Ishikawa (cell line): ENCODE data around the gene FLT3LG.

Experiments used
- CEBPB ChIP-seq: IDR thresholded peaks from 2 replicates; pipeline ENCODE4 v1.6.1; 2012
- CREB1 ChIP-seq: IDR thresholded peaks from 2 replicates; pipeline ENCODE4 v1.6.1; 2012; ENCODE audit warnings: low read depth
- EGR1 ChIP-seq: IDR thresholded peaks from 2 replicates; pipeline ENCODE4 v1.6.1; 2012
- EP300 ChIP-seq: IDR thresholded peaks from 2 replicates; pipeline ENCODE4 v1.6.1; 2012; ENCODE audit warnings: borderline replicate concordance
- FOXM1 ChIP-seq: IDR thresholded peaks from 2 replicates; pipeline ENCODE4 v1.6.1; 2012; ENCODE audit warnings: low read depth, borderline replicate concordance
- NFIC ChIP-seq: IDR thresholded peaks from 2 replicates; pipeline ENCODE4 v1.6.1; 2012
- RAD21 ChIP-seq: IDR thresholded peaks from 2 replicates; pipeline ENCODE4 v1.6.1; 2012; ENCODE audit warnings: low read depth
- TAF1 ChIP-seq: IDR thresholded peaks from 2 replicates; pipeline ENCODE4 v1.6.1; 2012; ENCODE audit warnings: low read depth, mild to moderate bottlenecking
- TCF12 ChIP-seq: IDR thresholded peaks from 2 replicates; pipeline ENCODE4 v1.6.1; 2012; ENCODE audit warnings: low read depth
- TEAD4 ChIP-seq: IDR thresholded peaks from 2 replicates; pipeline ENCODE4 v1.6.1; 2012
- YY1 ChIP-seq: IDR thresholded peaks from 2 replicates; pipeline ENCODE4 v1.6.1; 2012; ENCODE audit warnings: low read depth
- ZBTB7A ChIP-seq: IDR thresholded peaks from 2 replicates; pipeline ENCODE4 v1.6.1; 2012; ENCODE audit warnings: low read depth
- TF ChIP-seq, protein P1 (sequence below): IDR thresholded peaks from 2 replicates; pipeline ENCODE4 v1.6.1; 2012
- TF ChIP-seq, protein P2 (sequence below): IDR thresholded peaks from 2 replicates; pipeline ENCODE4 v1.6.1; 2012
- TF ChIP-seq, protein P3 (sequence below): IDR thresholded peaks from 2 replicates; pipeline ENCODE4 v1.6.1; 2012; ENCODE audit warnings: low read depth, mild to moderate bottlenecking

FLT3LG gene

DNA sequence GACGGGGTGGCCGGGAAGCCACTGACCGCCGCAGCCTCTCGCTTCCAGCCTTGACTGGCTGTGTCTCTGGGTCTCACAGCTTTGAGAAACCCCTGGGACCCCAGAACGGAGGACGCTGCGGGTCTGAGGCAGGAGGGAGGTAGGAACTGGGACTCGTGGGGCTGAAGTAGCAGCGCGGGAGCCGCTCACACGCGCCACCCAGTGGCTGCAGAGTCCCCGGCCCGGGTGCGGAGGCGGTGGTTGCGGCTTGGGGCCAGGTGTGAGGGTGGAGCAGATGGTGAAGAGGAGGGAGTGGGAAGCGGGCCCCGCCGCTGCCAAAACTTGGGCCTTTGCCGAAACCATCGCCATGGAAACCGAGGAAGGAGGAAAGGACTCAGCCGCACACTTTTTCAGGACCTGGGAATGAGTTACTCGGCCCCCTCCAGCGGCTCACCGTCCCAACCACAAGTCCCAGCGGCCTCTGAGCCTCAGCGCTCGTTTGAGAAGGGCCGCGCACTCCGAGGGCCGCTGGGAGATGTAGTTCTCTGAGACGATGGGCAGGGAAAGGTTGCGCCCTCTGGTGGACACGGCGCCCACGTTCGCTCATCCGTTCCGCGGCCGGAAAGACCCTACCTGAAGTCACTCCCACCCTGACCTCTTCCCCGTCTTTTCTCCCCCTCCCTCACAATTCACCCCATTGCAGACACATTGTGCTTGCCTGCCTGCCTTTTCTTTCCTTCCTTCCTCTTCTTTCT lies 30.5 kb upstream of the FLT3LG start:
- TF ChIP-seq, protein P1, sequence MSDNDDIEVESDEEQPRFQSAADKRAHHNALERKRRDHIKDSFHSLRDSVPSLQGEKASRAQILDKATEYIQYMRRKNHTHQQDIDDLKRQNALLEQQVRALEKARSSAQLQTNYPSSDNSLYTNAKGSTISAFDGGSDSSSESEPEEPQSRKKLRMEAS: peak; percentile 30; the same call in 1 of the 2 replicates
- peak; percentile 21; the same call in 1 of the 2 replicates for TF ChIP-seq NFIC
- TF ChIP-seq TCF12: no peak
- TF ChIP-seq YY1: 0 out of 2 replicates have a peak, but pooled peaks have one; percentile 57
- TF ChIP-seq, protein P2, sequence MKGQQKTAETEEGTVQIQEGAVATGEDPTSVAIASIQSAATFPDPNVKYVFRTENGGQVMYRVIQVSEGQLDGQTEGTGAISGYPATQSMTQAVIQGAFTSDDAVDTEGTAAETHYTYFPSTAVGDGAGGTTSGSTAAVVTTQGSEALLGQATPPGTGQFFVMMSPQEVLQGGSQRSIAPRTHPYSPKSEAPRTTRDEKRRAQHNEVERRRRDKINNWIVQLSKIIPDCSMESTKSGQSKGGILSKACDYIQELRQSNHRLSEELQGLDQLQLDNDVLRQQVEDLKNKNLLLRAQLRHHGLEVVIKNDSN: 0 out of 2 replicates have a peak, but pooled peaks have one; percentile 20
- peak; percentile 96 for TF ChIP-seq EGR1
- TF ChIP-seq CEBPB: no peak
- peak; percentile 81 for TF ChIP-seq RAD21
- TF ChIP-seq EP300: no peak
- no peak for TF ChIP-seq TEAD4
- TF ChIP-seq ZBTB7A: peak; percentile 93
- no peak for TF ChIP-seq TAF1
- TF ChIP-seq FOXM1: no peak
- TF ChIP-seq, protein P3, sequence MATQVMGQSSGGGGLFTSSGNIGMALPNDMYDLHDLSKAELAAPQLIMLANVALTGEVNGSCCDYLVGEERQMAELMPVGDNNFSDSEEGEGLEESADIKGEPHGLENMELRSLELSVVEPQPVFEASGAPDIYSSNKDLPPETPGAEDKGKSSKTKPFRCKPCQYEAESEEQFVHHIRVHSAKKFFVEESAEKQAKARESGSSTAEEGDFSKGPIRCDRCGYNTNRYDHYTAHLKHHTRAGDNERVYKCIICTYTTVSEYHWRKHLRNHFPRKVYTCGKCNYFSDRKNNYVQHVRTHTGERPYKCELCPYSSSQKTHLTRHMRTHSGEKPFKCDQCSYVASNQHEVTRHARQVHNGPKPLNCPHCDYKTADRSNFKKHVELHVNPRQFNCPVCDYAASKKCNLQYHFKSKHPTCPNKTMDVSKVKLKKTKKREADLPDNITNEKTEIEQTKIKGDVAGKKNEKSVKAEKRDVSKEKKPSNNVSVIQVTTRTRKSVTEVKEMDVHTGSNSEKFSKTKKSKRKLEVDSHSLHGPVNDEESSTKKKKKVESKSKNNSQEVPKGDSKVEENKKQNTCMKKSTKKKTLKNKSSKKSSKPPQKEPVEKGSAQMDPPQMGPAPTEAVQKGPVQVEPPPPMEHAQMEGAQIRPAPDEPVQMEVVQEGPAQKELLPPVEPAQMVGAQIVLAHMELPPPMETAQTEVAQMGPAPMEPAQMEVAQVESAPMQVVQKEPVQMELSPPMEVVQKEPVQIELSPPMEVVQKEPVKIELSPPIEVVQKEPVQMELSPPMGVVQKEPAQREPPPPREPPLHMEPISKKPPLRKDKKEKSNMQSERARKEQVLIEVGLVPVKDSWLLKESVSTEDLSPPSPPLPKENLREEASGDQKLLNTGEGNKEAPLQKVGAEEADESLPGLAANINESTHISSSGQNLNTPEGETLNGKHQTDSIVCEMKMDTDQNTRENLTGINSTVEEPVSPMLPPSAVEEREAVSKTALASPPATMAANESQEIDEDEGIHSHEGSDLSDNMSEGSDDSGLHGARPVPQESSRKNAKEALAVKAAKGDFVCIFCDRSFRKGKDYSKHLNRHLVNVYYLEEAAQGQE: no peak
- no peak for TF ChIP-seq CREB1

DNA sequence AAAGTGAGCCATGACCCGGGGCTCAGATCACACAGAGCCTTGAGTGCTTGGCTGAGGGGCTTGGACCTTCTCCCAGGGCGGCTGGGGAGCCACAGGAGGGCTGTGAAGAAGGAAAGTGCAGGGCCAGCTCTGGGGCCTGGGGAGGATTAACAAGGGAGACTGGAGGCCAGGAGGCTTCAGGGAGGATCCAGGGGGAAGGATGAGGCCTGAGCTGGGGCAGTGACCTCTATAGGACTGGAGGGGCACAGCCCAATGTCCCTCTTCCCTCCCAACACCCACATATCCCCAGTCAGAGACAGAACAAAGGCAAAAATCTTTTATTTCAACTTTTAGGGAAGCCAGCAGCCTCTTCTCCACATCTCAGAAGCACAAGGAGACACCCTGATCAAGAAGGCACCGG lies 28.0 kb upstream of the FLT3LG start:
- no peak for TF ChIP-seq EGR1
- no peak for TF ChIP-seq CREB1
- TF ChIP-seq FOXM1: no peak
- no peak for TF ChIP-seq TAF1
- TF ChIP-seq, protein P1: no peak
- TF ChIP-seq NFIC: no peak
- TF ChIP-seq YY1: no peak

DNA sequence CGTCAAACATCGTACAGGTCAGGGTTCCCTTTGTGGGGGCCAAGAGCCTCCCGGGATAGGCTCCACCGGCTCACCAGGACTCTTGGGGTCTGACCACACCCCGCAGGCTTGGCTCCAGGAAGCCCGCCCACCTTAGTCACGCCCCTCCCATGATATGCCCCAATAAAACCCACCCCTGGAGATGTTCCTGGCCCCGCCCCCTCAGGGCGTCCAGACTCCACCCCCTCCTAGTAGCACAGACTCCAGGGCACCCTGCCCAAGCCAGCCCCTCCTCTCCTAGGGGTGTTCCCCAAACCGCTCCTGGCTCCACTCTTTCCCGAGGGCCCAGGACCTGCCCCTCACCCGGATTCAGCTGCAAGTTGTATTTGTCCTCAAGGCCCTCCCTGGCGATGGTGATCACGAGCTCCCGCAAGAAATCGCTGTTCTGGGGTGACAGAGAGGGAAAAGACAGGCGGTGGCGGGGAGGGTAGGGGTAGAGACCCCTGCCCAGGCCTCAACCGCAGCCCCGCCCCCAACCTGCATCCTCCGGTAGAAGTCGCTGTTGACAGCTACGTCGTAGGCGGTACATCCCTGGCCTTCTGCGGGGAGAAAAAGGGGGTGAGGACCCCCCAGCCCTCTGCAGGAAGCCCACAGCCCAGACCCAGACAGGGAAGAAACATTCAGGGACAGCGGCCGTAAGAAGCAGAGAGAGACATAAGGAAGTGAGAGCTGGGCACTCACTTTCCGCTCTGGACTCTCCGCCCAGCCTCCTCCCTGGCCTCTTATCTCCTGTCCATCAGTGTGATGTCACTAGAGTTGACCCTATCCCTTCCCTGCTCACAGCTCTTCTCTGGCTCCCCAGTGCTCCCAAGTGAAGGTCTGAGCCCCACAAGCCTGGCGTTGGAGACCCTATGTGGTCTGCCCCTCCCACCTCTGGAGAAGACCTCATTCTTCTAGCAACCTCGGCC lies 26.3 kb upstream of the FLT3LG start:
- TF ChIP-seq RAD21 (no peak), FOXM1 (no peak), TAF1 (no peak), ZBTB7A (no peak), YY1 (no peak), EGR1 (no peak), NFIC (no peak), CEBPB (no peak), TCF12 (no peak)
- TF ChIP-seq, protein P2: no peak
- TF ChIP-seq, protein P1: no peak
- TF ChIP-seq, protein P3: no peak

DNA sequence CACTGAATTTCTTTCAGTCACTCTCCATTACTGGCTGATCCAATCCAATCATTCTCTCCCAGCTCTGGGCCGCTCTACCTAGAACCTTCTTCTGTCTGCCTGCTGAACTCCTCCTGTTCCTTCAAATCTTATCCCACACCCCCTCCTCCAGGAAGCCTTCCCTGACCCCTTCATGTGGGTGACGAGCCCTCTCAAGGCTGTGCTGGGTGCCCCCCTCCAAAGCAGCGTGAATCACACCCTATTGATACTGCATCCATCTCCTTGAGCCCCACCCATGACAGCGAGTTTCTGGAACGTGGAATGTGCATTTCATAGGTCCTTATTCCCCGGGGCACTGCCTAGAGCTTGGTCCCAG lies 25.6 kb upstream of the FLT3LG start:
- no peak for TF ChIP-seq TEAD4
- no peak for TF ChIP-seq NFIC
- no peak for TF ChIP-seq EP300
- TF ChIP-seq, protein P3: no peak
- no peak for TF ChIP-seq FOXM1
- TF ChIP-seq CREB1: no peak
- no peak for TF ChIP-seq CEBPB
- TF ChIP-seq YY1: no peak
- no peak for TF ChIP-seq EGR1
- no peak for TF ChIP-seq TAF1
- TF ChIP-seq, protein P2: no peak
- TF ChIP-seq RAD21: no peak
- TF ChIP-seq TCF12: no peak
- TF ChIP-seq ZBTB7A: no peak
- TF ChIP-seq, protein P1: no peak
